Ishikawa (cell line): ENCODE results near the gene MTMR8.

Source experiments
- CEBPB ChIP-seq: IDR thresholded peaks from 2 replicates; pipeline ENCODE4 v1.6.1; 2012
- EGR1 ChIP-seq: IDR thresholded peaks from 2 replicates; pipeline ENCODE4 v1.6.1; 2012
- NFIC ChIP-seq: IDR thresholded peaks from 2 replicates; pipeline ENCODE4 v1.6.1; 2012
- TAF1 ChIP-seq: IDR thresholded peaks from 2 replicates; pipeline ENCODE4 v1.6.1; 2012; ENCODE audit warnings: low read depth, mild to moderate bottlenecking
- TEAD4 ChIP-seq: IDR thresholded peaks from 2 replicates; pipeline ENCODE4 v1.6.1; 2012
- YY1 ChIP-seq: IDR thresholded peaks from 2 replicates; pipeline ENCODE4 v1.6.1; 2012; ENCODE audit warnings: low read depth
- ZBTB7A ChIP-seq: IDR thresholded peaks from 2 replicates; pipeline ENCODE4 v1.6.1; 2012; ENCODE audit warnings: low read depth

DNA sequence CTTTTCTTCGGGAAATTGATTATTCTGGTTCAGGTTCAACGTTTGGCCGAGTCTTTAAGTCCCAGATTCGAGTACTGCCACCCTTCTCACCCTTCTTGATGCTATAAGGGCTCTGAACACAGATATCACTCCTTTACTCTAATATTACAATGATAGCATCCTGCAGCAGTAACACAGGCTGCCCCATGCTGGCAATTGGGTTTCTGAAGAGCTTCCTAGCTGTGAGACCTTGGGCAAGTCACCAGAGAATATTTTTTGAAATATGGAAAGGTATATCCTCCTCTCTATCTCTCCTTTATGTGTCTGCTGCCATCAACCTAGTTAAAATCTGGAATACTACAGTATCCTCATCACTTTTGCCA, 297 bp upstream of the MTMR8 start:
- TF ChIP-seq CEBPB (no peak), NFIC (no peak), YY1 (no peak), TAF1 (no peak), TEAD4 (no peak), EGR1 (no peak), ZBTB7A (no peak)
